ENCODE data around the gene NRBP1.

The NRBP1 gene

DNA sequence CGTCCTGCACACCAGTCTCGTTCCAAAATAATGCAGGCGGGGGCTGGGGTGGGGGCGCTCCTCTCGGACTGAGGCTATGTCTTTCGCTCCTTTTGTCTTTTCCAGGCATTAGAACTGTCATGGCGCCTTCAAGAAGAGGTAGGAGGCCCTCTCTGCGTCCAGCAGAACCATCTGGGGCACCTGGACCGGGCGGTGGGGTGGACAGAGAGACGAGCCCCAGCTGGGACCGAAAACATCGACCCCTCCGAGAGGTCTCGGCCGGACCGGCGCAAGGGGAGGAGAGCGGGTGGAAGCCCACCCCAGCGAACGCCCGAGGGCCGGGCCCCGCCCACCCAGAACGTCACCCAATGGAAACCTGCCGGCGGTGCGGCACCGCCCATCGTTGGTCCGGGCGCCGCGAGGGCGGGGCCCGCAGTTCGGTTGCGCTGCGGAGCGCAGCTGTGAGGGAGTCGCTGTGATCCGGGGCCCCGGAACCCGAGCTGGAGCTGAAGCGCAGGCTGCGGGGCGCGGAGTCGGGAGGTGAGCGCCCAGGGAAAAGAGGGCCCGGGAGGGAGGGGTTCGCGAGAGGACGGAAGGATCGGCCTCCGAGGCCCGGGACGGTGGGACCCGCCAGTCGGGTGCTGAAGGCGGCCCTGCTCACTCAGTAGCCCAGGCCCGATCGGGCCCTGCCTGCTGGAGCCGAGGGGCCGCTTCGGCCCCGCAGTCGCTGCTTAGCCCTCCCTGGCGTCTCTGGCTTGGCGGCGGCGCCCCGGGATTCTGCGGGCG lies at the start of gene NRBP1:
Gene NRBP1 (plus strand): TSS at position 419 of the 765 bp plus-strand sequence. CDS start 4,643 bp downstream, outside the sequence.
- DNase-seq, result peak; percentile 84

DNA sequence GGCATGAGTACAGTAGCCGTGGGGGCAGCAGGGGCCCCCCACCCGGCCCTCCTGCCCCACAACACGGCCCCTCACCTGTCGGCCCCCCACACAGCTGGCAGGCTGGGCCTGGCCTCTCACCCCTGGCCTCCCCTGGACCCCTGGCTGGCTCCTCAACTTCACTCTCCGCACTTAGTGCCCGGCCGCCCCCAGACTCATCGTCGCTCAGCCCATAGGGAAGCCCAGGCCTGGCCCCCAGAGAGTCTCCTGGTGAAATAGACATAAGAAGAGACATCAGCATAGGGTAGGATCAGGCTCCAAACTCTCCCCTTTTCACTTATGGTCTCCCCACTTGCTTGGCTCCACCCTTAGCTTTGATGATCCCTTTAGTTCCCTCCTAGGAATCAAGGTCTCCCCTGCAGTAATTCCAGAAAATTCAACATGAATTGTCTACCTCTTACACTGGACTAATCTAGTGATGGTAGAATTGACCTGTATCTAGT lies 49.6 kb upstream of the NRBP1 start:
- DNase-seq, result no peak

DNA sequence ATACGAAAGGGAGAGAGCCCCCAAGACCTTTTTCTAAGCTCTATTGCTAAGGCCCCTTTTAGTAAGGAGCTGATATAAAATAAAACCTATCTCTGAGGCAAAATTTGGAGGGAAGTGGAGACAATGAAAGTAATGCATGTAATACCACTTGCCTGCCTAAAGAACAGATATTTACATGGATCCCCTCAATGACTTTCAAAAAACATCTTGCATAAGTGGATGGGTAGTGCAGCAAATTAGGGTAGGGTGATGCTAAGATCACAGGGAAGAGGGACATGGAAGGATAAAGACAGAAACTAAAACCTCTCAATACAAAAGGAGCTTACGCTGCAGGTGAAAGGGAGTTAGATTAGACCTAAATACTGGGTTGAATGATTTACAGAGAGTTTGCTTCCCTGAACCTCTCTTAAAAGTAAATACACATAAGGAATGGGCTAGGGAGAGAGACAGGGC lies 49.0 kb upstream of the NRBP1 start:
- no peak for DNase-seq

DNA sequence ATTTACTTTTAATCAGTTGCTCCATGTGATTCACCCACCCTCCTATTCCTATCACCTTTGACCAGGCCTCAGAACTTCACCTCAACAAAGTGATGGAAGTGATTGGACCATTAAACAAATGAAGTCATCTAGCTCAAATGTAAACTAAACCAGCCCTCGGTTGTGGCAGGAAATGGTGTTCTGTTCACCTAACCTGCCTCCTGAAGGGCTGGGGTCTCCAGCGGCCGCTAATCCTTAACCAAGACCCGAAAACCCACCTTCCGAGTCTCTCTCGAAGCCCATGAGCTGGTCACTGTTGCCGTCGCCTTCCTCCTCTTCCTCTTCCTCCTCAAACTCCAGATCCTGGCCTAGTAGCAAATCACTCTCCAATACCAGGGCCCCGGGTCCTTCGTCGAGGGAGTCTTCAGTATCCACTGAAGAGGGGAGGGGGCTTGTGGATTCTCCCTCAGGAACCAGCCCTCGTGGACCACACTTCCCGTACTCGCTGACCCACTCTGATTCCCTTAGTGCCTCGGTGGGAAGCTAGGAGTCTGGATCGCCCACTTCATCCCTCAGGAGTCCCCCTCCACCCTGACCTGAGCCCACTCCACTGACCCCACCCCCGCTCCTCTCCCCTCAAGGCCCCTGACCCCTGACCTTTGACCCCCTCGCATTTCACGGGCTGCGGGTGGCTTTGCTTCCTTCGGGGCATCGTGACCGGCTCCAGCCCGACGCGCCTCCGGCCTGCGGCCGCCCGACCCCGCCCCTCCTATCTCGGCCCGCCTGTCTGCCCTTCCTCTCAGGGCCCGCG lies 48.4 kb upstream of the NRBP1 start:
- peak; percentile 39 for DNase-seq

DNA sequence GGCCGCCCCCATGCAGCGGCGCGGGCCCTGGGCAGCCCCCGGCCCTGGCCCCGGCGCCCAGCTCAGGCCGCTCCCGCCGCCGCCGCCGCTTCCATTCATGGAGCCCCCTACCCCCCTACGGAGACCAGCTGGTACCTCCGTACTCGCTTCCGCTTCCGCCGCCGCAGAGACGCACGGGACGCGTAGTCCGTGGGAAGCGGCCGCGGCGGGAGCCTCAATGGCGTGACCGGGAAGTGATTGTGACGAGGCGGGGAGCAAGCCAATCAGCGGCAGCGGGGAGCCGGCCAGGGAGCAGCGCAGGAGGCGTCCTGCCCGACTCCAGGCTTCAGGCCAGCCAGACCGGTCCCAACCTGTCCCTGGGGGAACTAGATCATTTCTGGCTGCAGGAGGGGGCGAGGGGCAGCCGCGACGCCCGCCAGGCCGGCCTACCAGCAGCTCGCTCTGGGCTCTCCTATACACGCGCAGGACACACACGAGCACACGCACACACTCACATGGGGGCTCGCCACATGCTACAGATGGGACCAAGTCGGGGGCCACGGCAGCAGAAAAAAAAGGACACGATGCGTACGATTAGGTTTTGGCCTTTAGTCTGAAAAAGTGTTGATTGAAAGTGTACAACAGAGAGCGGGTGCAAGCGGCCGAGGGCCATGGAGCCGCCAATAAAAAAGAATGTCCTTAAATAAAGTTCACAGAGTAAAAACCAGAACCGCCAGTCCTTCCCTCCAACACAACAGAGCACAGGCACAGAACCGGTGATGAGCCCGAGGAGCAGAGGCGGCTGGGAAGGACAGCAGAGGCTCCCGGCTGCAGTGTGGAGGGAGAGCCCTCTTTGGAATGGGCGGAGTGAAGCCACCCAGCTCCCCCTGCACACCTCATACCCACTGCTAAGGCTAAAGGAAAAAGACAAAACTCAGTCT lies 47.5 kb upstream of the NRBP1 start, which contains the start of gene ZNF513:
Gene ZNF513 (minus strand): TSS at position 109 of the 920 bp plus-strand sequence. CDS start 208 bp downstream, outside the sequence.
- peak; percentile 94 for DNase-seq

DNA sequence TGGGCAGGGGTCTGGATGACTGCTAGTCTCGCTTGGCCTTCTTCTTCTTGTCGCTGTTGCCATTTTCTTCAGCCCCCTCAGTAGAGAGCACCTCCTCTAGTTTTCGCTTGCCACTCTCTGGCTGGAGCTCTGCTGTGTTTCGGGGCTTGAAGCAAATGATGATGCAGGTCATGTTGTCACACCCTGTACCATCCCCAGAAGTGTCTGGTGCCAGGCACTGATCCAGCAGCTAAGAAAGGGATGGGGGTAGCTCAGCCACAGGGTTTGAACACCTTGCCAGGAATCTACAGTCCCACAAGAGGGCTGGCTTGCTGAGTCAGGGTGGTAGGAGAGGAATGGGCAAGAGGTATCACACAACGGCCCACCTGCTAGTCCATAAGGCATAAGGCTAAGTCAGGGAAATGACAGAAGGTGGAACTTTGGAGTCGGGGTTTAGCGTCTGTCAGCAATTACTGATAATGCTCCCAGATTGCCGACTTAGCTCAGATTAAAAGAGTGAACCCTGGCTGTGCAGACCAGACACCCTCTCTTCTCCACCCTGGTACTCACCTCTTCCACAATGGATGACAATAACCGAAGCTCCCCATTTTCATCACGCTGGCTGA lies 46.8 kb upstream of the NRBP1 start:
- DNase-seq, result no peak

DNA sequence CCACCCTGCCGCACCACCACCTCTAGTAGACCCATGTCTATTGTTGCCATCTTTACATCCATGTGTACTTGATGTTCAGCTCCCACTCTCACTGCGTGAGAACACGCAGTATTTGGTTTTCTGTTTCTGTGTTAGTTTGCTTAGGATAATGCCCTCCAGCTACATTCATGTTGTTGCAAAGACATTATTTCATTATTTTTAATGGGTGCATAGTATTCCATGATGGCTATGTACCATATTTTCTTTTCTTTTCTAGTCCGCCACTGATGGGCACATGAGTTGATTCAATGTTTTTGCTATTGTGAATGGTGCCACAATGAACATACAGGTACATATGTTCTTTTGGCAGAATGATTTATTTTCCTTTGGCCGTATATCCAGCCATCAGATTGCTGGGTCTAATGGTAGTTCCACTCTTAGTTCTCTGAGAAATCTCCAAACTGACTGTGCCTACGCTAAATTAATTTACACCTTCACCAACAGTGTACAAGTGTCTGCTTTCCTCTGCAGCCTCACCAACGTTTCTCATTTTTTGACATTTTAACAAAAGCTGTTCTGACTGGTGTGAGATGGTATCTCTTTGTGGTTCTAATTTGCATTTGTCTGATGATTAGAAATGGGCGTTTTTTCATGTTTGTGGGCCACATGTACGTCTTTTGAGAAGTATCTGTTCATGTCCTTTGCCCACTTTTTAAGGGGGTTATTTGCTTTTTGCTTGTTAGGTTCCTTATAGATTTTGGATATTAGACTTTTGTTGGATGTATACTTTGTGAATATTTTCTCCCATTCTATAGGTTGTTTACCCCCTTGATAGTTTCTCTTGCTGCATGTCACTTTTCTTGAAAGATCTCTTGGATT lies 37.4 kb upstream of the NRBP1 start:
- DNase-seq, result no peak

DNA sequence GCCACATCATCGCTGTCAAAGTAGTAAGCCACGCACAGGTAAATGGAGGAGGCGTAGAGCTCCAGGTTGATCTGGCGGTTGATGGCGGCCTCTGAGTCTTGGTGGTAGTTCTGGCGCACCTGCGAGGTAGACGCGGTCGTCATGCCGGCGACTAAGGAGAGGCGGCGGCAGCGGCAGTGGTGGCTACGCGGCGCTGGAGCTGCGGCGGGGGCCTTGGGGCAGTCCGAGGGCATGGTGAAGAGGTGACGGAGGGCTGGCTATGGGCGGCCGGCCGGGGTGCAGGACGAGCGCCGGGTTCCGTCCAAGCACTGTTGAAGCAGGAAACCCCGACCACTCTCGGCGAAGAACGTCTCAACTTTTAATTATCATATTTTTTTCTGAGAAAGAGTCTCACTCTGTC lies 35.2 kb upstream of the NRBP1 start:
- DNase-seq, result no peak

DNA sequence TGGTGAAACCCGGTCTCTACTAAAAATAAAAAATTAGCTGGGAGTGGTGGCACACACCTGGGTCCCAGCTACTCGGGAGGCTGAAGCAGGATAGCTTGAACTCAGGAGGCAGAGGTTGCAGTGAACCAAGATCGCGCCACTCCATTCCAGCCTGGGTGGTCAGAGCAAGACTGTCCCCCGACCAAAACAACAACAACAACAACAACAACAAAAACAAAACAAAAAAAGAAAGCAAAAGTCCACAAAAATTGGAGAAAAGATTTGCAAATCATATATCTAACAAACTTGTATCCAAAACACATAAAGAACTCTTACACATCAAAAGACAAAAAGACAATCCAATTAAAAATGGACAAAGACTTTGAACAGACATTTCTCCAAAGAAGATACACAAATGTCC lies 29.5 kb upstream of the NRBP1 start:
- DNase-seq, result no peak

DNA sequence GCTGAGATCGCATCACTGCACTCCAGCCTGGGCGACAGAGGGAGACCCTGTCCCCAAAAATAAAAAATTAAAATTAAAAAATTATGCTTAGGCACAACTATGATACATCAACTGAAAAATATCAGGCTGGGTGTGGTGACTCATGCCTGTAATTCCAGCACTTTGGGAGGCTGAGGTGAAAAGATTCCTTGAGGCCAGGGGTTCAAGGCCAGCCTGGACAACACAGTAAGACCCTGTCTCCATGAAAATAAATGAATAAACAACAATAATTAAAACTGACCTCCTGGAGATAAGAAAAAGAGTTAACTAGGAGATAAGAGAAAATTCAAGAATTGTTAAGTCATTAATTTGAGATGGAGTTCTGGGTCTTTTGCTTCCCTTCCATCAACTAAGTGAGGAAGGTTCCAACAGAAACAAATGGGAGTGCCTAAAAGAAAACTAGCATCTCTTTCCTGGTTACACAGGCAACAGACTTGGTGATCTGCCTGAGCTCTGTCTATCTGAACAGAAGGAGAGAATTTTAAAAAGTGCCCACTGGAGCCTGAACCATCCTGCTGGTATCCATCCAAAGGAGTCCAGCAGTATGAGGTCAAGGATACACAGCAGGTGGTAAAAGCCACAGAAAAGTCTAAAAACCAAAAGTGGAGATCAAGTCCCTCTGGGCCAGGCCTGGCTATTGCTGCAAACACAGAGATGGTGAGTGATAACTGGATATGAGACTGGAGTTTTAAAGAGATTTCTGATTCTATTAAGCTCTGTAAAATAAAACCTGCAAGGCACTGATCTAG lies 27.9 kb upstream of the NRBP1 start:
- no peak for DNase-seq

DNA sequence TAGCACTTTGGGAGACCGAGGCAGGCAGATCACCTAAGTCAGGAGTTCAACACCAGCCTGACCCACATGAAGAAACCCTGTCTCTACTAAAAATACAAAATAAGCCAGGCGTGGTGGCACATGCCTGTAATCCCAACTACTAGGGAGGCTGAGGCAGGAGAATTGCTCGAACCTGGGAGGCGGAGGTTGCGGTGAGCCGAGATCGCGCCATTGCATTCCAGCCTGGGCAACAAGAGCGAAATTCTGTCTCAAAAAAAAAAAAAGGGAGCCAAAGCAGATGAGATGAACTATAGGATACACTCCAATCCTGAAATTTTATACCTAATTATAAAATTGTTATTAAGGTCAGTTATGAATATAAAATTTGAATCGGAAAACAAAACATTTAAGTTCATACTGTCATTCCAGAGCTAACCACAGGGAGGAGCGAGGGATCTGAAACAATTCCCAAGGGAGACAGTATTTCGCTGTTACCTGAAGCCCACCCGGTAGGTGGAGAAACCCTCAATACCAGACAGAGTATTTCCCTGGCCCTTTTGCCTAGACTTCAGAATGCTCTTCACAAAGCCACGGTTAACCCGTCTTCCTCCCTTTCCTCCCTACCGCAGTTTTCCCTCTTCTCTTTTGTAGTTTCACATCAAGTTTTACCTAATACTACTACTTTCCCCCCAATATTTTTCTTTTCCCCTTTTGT lies 20.5 kb upstream of the NRBP1 start:
- peak; percentile 21 for DNase-seq

DNA sequence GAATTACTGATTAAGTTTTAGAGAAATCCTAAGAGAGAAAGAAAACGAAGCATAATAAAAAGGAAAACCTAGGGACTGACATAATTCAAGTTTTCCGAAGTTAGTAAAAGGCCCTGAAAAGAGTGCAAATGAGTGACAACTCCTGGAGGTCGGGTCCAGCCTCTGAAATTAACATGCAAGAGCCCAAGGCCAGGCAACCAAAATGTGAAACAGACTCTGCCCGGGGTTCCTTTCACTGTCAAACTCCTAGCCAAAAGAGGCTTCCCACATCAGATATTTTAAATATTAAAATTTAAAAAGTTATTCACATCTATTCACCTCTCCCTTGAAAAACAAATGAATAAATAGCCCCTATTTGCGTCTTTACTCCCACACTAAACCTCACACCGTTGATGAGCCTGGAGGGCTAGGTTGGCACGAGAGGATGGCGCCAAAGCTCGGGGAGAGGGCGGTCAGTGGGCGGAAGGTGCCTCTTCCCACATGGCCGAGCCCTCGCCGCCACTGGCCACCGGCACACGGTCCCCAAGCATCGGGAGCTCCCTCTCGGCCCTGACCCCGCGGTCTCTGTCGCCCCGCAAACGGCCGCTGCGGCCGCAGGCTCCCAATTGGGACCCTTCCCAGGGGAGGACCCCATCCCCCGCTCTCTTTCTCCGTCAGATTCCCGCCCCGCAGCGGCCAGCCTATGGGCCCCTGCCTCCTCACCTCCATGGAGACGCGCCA lies 19.7 kb upstream of the NRBP1 start:
- no peak for DNase-seq

DNA sequence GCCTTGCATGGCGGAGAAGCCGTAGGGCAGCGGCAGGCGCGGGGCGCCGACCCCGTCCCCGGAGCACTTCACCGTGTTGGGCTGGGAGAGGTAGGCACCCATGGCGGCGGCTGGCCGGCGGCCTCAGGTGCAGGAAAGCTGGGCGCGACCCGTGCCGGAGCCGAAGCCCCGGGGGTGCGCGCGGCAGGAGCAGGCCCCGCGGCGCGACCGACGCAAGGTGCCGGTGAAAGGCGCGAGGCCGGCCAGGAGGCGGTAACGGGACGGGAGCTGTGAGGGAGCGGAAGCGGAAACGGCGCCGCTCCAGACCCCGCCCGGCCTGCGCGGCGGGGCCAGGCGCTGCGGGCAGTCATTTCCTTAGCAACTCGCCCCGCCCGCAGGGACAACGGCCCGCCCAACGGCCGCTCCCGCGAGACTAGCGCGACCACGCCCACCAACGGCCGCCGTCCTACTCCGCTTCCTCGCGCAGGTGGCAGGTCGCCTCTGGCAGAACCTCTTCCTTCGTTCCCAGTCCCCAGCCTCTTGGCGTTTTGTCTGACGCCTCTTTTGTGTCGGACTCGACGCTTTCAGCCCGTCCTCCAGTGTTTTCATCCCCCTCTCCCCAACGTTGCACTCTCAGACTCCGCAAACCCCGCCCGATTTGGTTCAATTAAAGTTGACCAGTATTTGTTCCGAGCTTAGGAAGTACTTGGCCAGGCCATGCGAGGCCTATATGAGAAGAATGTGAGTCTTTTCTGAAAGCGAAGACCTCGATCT lies 18.9 kb upstream of the NRBP1 start, which contains the start of gene PPM1G:
Gene PPM1G (minus strand): TSS at position 271 of the 753 bp plus-strand sequence. CDS start 169 bp downstream, at position 102.
- peak; percentile 92 for DNase-seq

DNA sequence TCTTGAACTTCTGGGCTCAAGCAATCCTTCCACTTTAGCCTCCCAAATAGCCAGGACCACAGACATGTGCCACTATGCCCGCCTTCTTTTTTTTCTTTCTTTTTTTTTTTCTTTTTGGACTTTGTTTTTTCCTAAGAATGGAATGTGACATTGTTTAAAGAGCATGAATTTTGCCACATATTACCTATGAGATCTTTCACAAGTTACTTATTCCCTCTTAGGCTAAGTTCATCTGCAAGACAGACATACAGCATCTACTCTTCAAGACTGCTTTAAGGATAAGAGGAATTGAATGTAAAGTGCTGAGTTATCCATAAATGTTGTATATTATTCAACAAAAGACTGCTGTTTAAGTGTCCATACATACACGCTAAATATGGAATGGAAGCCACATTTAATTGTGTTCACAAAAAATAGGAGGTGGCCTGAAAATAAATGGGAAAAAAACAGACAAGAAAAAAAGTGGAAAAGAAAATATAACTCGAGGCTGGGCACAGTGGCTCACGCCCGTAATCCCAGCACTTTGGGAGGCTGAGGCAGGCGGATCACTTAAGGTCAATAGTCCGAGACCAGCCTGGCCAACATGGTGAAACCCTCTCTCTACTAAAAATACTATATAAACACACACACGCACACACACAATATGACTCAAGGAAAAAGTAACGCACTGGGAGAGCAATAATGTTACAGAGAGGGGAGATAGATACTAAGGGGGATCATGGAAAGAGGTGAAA lies 15.8 kb upstream of the NRBP1 start:
- no peak for DNase-seq

DNA sequence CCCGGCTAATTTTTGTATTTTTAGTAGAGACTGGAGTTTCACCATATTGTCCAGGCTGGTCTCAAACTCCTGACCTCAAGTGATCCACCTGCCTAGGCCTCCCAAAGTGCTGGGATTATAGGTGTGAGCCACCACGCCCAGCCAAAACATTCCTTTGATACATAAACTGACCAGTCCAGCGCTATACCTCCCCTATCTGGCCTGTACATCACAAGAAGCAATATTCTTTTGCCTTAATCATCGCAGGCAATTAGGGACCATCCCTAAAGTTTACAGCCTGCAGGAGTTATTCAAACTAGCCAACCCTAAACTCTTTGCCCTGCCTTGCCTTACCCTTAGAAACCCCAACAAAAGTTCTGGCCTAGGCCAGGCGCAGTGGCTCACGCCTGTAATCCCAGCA lies 12.3 kb upstream of the NRBP1 start:
- no peak for DNase-seq

DNA sequence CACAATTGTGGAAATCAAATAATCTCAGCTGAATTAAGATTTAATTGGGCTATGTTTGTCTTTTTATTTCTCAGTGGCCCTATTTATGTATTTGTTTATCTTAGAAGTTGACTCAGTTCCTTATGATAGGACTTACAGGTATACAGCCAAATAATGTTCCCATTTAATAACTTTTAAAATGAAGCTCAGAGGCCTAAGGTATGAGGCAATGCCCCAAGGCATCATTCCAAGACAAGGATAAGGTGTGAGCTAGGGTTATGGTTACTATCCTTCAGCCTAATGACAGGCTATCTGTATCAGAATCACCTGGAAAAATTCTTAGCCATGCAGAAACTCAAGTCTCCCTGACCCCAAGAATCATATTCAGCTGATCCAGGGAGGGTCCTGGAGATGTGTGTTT lies 7.4 kb upstream of the NRBP1 start:
- DNase-seq, result no peak

DNA sequence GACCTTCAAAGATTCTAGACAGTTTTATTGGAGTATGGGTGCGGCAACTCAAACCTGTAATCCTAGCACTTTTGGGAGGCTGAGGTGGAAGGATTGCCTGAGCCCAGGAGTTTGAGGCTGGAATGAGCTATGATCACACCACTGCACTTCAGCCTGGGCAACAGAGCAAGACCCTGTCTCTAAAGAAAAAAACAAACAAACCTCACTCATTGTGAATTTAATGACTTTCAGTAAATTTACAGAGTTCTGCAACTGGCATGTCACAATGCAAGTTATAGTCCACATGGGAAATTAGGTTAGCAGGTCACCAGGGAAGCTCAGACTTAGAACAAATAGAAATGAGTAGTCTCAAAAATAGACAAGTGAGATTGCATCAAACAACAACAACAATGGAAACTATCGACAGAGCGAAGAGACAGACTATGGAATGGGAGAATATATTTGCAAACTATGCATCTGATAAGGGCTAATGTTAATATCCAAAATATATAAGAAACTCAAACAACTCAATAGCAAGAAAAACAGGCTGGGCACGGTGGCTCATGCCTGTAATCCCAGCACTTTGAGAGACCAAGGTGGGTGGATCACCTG lies 6.7 kb upstream of the NRBP1 start:
- DNase-seq, result no peak
